ENCODE data around the gene ETFB.

- TF ChIP-seq CTCF (IDR thresholded peaks at IDR 0.05; ENCODE audit: low read depth, low read length) (no peak), POLR2A (IDR thresholded peaks at IDR 0.05; ENCODE audit: extremely low read depth, insufficient read length) (no peak), MAX (IDR thresholded peaks at IDR 0.05; ENCODE audit: low read depth, low read length) (no peak), MYC (IDR thresholded peaks at IDR 0.05; ENCODE audit: low read depth, low read length) (no peak)
Observed at GRCh38 chr19:51407511-51408131, 41.4 kb upstream of the ETFB start.
